IMR-90 (cell line): ENCODE measurements around the gene RPP30. TPM values are rescaled to one million over a fixed set of nuclear protein-coding genes. Genes with fewer than 3 reads are reported as not detected.

Source experiments
- ATAC-seq: fragments of 200-7000 bp; cut with Tn5 transposase; 2 replicates; pipeline ENCODE4 v1.9.1; 2020; ENCODE audit warnings: low read depth, mild to moderate bottlenecking, moderate library complexity
- BruUV-seq: library from RNA; stranded (reverse); fragments of 400-500 nt; replicated peaks from 2 replicates; lab custom pipeline; 2021; lab: Mats Ljungman, UMichigan
- CTCF ChIA-PET: fragments of 300-600 bp; formaldehyde crosslinking; extraction: SDS; loops from one replicate; lab custom pipeline; 2021; ENCODE audit warnings: antibody characterized with exemption; lab: Yijun Ruan, JAX
- POLR2A ChIA-PET: fragments of 300-600 bp; sonication (Branson Sonifier 250); formaldehyde crosslinking; loops from one replicate; lab custom pipeline; 2022; ENCODE audit warnings: antibody characterized with exemption; ENCODE audit not compliant: unreplicated experiment; lab: Charles Lee
- DNase-seq: peaks from one replicate; pipeline ENCODE4 v3.0.0; 2013
- H2AFZ ChIP-seq: replicated peaks from 2 replicates; pipeline ENCODE3; 2013; ENCODE audit warnings: low read length, mild to moderate bottlenecking; ENCODE audit not compliant: poor library complexity
- H2AK5ac ChIP-seq: 2 replicates; pipeline ENCODE4 v1.6.1; 2013; ENCODE audit warnings: low read depth, low read length, inconsistent platforms
- H2AK9ac ChIP-seq: replicated peaks from 2 replicates; pipeline ENCODE3; 2013; ENCODE audit warnings: mild to moderate bottlenecking, low read depth, low read length, moderate library complexity; ENCODE audit not compliant: poor library complexity
- H2BK120ac ChIP-seq: 2 replicates; pipeline ENCODE4 v1.6.1; 2013; ENCODE audit warnings: low read depth, low read length, inconsistent platforms
- H2BK15ac ChIP-seq: 3 replicates; pipeline ENCODE4 v1.6.1; 2013; ENCODE audit warnings: low read depth, low read length, inconsistent platforms
- H2BK20ac ChIP-seq: 2 replicates; pipeline ENCODE4 v1.6.1; 2013; ENCODE audit warnings: low read depth, mild to moderate bottlenecking, inconsistent platforms, low read length, moderate library complexity
- H2BK5ac ChIP-seq: 2 replicates; pipeline ENCODE4 v1.6.1; 2013; ENCODE audit warnings: mild to moderate bottlenecking, low read depth, low read length, inconsistent platforms; ENCODE audit not compliant: poor library complexity, severe bottlenecking
- H3K14ac ChIP-seq: replicated peaks from 2 replicates; pipeline ENCODE4 v1.6.1; 2013; ENCODE audit warnings: low read depth, low read length, inconsistent platforms
- H3K18ac ChIP-seq: 2 replicates; pipeline ENCODE4 v1.6.1; 2013; ENCODE audit warnings: low read depth, low read length, control low read depth
- H3K23ac ChIP-seq: 2 replicates; pipeline ENCODE4 v1.6.1; 2013; ENCODE audit warnings: low read depth, low read length, inconsistent platforms
- H3K27ac ChIP-seq: 2 replicates; pipeline ENCODE4 v1.5.1; 2013; ENCODE audit warnings: mild to moderate bottlenecking, control low read depth, low read length; ENCODE audit not compliant: insufficient read depth
- H3K27me3 ChIP-seq: 2 replicates; pipeline ENCODE4 v1.6.1; 2013; ENCODE audit warnings: low read length; ENCODE audit not compliant: control insufficient read depth, insufficient read depth
- H3K36me3 ChIP-seq: 2 replicates; pipeline ENCODE4 v1.6.1; 2013; ENCODE audit warnings: low read length, mixed read lengths; ENCODE audit not compliant: control insufficient read depth, insufficient read depth
- H3K4ac ChIP-seq: 2 replicates; pipeline ENCODE4 v1.6.1; 2013; ENCODE audit warnings: low read depth, low read length, inconsistent platforms
- H3K4me1 ChIP-seq: 2 replicates; pipeline ENCODE4 v1.6.1; 2013; ENCODE audit warnings: low read length, mixed read lengths; ENCODE audit not compliant: control insufficient read depth, insufficient read depth
- H3K4me2 ChIP-seq: 2 replicates; pipeline ENCODE4 v1.6.1; 2013; ENCODE audit warnings: low read depth, mild to moderate bottlenecking, control low read depth, low read length, moderate library complexity
- H3K4me3 ChIP-seq: 2 replicates; pipeline ENCODE4 v1.5.1; 2013; ENCODE audit warnings: low read depth, mild to moderate bottlenecking, control low read depth, low read length, moderate library complexity; ENCODE audit not compliant: insufficient read depth
- H3K56ac ChIP-seq: 2 replicates; pipeline ENCODE4 v1.6.1; 2013; ENCODE audit warnings: low read length, inconsistent platforms; ENCODE audit not compliant: insufficient read depth; ENCODE audit errors: extremely low read depth
- H3K79me1 ChIP-seq, 2 experiments: 2 replicates each; pipeline ENCODE4 v1.6.1; 2013; ENCODE audit warnings: low read length in 2 of 2, inconsistent platforms in 1 of 2, low read depth in 1 of 2
- H3K9ac ChIP-seq: 2 replicates; pipeline ENCODE4 v1.6.1; 2013; ENCODE audit warnings: low read depth, low read length, control low read depth
- H3K9me1 ChIP-seq: 2 replicates; pipeline ENCODE4 v1.6.1; 2013; ENCODE audit warnings: low read length, inconsistent platforms; ENCODE audit not compliant: insufficient read depth
- H3K9me3 ChIP-seq: 2 replicates; pipeline ENCODE4 v1.6.1; 2013; ENCODE audit warnings: low read length; ENCODE audit not compliant: control insufficient read depth, insufficient read depth
- H4K20me1 ChIP-seq: 2 replicates; pipeline ENCODE4 v1.6.1; 2013; ENCODE audit warnings: low read length, inconsistent platforms; ENCODE audit not compliant: insufficient read depth
- H4K5ac ChIP-seq: 2 replicates; pipeline ENCODE4 v1.6.1; 2013; ENCODE audit warnings: mild to moderate bottlenecking, low read depth, low read length, control low read depth
- H4K8ac ChIP-seq, 2 experiments: 2 replicates each; pipeline ENCODE4 v1.6.1; 2013; ENCODE audit warnings: low read depth in 2 of 2, low read length in 2 of 2, control low read depth in 1 of 2, inconsistent platforms in 1 of 2
- H4K91ac ChIP-seq: 2 replicates; pipeline ENCODE4 v1.6.1; 2013; ENCODE audit warnings: low read depth, low read length, inconsistent platforms; ENCODE audit not compliant: insufficient read depth
- BHLHE40 ChIP-seq: fragments of 150-350 bp; IDR thresholded peaks from 2 replicates; pipeline ENCODE4 v1.6.1; 2016; ENCODE audit warnings: mild to moderate bottlenecking, low read depth, low read length
- CEBPB ChIP-seq: IDR thresholded peaks from 2 replicates; pipeline ENCODE4 v1.6.1; 2012; ENCODE audit warnings: low read depth, low read length, improper control_type of control experiment
- FOS ChIP-seq: fragments of 150-350 bp; IDR thresholded peaks from 2 replicates; pipeline ENCODE4 v1.6.1; 2016; ENCODE audit warnings: low read depth, low read length
- NFE2L2 ChIP-seq: fragments of 150-350 bp; IDR thresholded peaks from 2 replicates; pipeline ENCODE4 v1.6.1; 2016; ENCODE audit warnings: low read depth, mild to moderate bottlenecking, low read length
- RCOR1 ChIP-seq: IDR thresholded peaks from 2 replicates; pipeline ENCODE4 v1.6.1; 2012; ENCODE audit warnings: mild to moderate bottlenecking, low read length, improper control_type of control experiment; ENCODE audit not compliant: insufficient replicate concordance
- RFX5 ChIP-seq: IDR thresholded peaks from 2 replicates; pipeline ENCODE4 v1.8.0; 2012; ENCODE audit warnings: low read depth, mild to moderate bottlenecking, low read length, moderate library complexity
- WGBS, 2 experiments: methylation state at CpG; one replicate each; pipeline versions ENCODE4 v1.1.5 to v1.1.7; 2013; ENCODE audit warnings: missing lambda C conversion rate in 2 of 2; ENCODE audit not compliant: insufficient read length in 1 of 2; ENCODE audit errors: extremely low coverage in 2 of 2; 5-methylcytosine and 5-hydroxymethylcytosine counted together
- dilution Hi-C: fragments of 300-500 bp; cut with HindIII; formaldehyde crosslinking; loops from one replicate; pipeline ENCODE4 v1.14.3; 2018; ENCODE audit warnings: low sequenced_read_pairs; ENCODE audit not compliant: unreplicated experiment
- in situ Hi-C: fragments of 300-500 bp; cut with MboI; formaldehyde crosslinking; loops from 3 replicates; pipeline ENCODE4 v1.14.3; 2019; ENCODE audit warnings: low sequenced_read_pairs, inconsistent platforms, mixed read lengths
- intact Hi-C: fragments of 100-400 bp; cut with micrococcal nuclease; formaldehyde crosslinking; loops from 2 replicates; pipeline ENCODE4 v1.10.0; 2022
- polyA plus RNA-seq, 3 experiments: library from polyadenylated mRNA; depleted of rRNA; stranded (reverse); fragments of >200 nt; gene quantifications; 2 replicates each; pipeline ENCODE4 v1.2.3, GENCODE V29; 2012; ENCODE audit warnings: low replicate concordance in 1 of 3
- total RNA-seq: library from RNA; depleted of rRNA; stranded (reverse); fragments of >200 nt; gene quantifications from 2 replicates; pipeline ENCODE4 v1.2.3, GENCODE V29; 2012
- TF ChIP-seq, protein P1 (sequence below): fragments of 150-350 bp; IDR thresholded peaks from 2 replicates; pipeline ENCODE4 v1.6.1; 2017; ENCODE audit warnings: mild to moderate bottlenecking, antibody characterized with exemption, low read length, low read depth

RPP30 gene
- total and polyA plus RNA-seq, 2 of the 4 experiments (the other 2 are of a cell fraction), result 27.6 to 45.2 TPM

DNA sequence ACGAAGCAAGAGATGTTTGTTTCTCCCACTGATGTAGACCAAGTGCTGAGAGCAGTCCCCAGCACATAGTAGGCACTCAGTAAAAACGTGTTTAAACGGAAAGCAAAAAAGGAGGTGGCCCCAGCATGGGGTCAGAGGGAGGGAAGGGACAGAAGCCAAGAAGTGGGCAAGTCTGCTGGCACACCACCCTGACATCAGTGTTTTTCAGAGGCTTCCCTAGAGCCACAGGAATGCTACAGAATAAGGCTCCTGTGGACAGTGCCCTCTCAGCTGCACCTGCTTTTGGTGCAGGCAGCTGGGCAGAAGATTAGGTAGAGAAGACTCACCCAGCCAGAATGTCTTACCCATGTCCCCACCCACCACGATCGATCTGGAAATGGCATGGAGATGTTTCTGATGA lies 57.4 kb downstream of the RPP30 start:
- in situ Hi-C loops, result no loop called here
- peak overlapping the region; percentile 88 for H3K4ac ChIP-seq
- H3K4me3 ChIP-seq, result no peak overlapping the region
- CTCF ChIA-PET, result interaction anchor here (1.8 kb wide), 1 partner anchor 11 kb away, joined by 6 read pairs; no protein-coding TSS in a partner anchor
- H3K18ac ChIP-seq, result peak overlapping the region; percentile 74
- peaks cover 5% of the 10 kb centered on the region for H3K9me1 ChIP-seq
- dilution Hi-C loops, result no loop called here
- POLR2A ChIA-PET, result no interaction called here
- peak overlapping the region; percentile 96 for H3K27ac ChIP-seq
- peak overlapping the region; percentile 68 for H2AK5ac ChIP-seq
- no peaks in the 10 kb centered on the region for H3K9me3 ChIP-seq
- peak overlapping the region; percentile 26; the same call in 1 of the 2 replicates for H3K23ac ChIP-seq
- peak overlapping the region; percentile 90 for H2BK15ac ChIP-seq
- BruUV-seq, result no TSS peak
- no peak overlapping the region for H3K4me2 ChIP-seq
- peak overlapping the region; percentile 99 for H4K91ac ChIP-seq
- peak overlapping the region; percentile 96 for H2BK120ac ChIP-seq
- peak overlapping the region; percentile 80 for H4K5ac ChIP-seq
- H2AK9ac ChIP-seq, result peak overlapping the region; percentile 67
- H3K14ac ChIP-seq, result peak overlapping the region; percentile 57
- H2BK5ac ChIP-seq, result peak overlapping the region; percentile 96
- H2AFZ ChIP-seq, result peak overlapping the region; percentile 58
- peak overlapping the region; percentile 13 for H3K56ac ChIP-seq
- WGBS, 2 experiments, result no CpG with 5 or more reads among the region's 5 CpGs
- no peak overlapping the region for H3K9ac ChIP-seq
- H4K20me1 ChIP-seq, result no peaks in the 10 kb centered on the region
- no peak for ATAC-seq
- no peak for DNase-seq
- H4K8ac ChIP-seq, result peak overlapping the region; percentile 70 to 84
- H3K27me3 ChIP-seq, result no peaks in the 10 kb centered on the region
- H3K4me1 ChIP-seq, result peaks cover 15% of the 10 kb centered on the region
- H3K36me3 ChIP-seq, result no peaks in the 10 kb centered on the region
- H3K79me1 ChIP-seq, result no peaks in the 10 kb centered on the region
- intact Hi-C loops, result no loop called here
- peak overlapping the region; percentile 99 for H2BK20ac ChIP-seq
- TF ChIP-seq BHLHE40, result no peak
- no peak for TF ChIP-seq FOS
- TF ChIP-seq RFX5, result no peak
- TF ChIP-seq NFE2L2, result no peak
- TF ChIP-seq, protein P1, sequence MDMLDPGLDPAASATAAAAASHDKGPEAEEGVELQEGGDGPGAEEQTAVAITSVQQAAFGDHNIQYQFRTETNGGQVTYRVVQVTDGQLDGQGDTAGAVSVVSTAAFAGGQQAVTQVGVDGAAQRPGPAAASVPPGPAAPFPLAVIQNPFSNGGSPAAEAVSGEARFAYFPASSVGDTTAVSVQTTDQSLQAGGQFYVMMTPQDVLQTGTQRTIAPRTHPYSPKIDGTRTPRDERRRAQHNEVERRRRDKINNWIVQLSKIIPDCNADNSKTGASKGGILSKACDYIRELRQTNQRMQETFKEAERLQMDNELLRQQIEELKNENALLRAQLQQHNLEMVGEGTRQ, result no peak
- TF ChIP-seq RCOR1, result no peak
- TF ChIP-seq CEBPB, result no peak
